HG03565 (cell line): Measurements from ENCODE around the gene FUOM.
A peak's percentile ranks its signal among the peaks of the same experiment; 100 is the strongest.

Experiments used
- ATAC-seq: cut with Tn5 transposase; IDR thresholded peaks from one replicate; pipeline ENCODE4 v1.9.1; 2021; ENCODE audit warnings: mild to moderate bottlenecking, moderate library complexity; ENCODE audit not compliant: unreplicated experiment

FUOM gene

GRCh38 chr10:133315847-133316246 lies 42.0 kb downstream of the FUOM start:
- ATAC-seq, result no peak

- ATAC-seq, result no peak
Observed at GRCh38 chr10:133314911-133315310, 42.9 kb downstream of the FUOM start.

GRCh38 chr10:133313192-133313591 lies 44.6 kb downstream of the FUOM start:
- ATAC-seq, result no peak

- ATAC-seq, result no peak
Observed at GRCh38 chr10:133312769-133313145, 45.1 kb downstream of the FUOM start.

GRCh38 chr10:133312016-133312768 lies 45.6 kb downstream of the FUOM start:
- ATAC-seq, result no peak

GRCh38 chr10:133311570-133311969 lies 46.2 kb downstream of the FUOM start:
- ATAC-seq, result no peak

GRCh38 chr10:133310789-133311188 lies 47.0 kb downstream of the FUOM start:
- ATAC-seq, result no peak

- no peak for ATAC-seq
Observed at GRCh38 chr10:133310399-133310755, 47.4 kb downstream of the FUOM start.

- ATAC-seq, result no peak
Observed at GRCh38 chr10:133309720-133310398, 48.0 kb downstream of the FUOM start.

- peak; percentile 62 for ATAC-seq
Observed at GRCh38 chr10:133309100-133309719, 48.6 kb downstream of the FUOM start.

- peak; percentile 63 for ATAC-seq
Observed at GRCh38 chr10:133308421-133309099, 49.3 kb downstream of the FUOM start, which contains the start of the genes TUBGCP2 and ZNF511. TUBGCP2 (minus strand) TSS chr10:133308872; CDS start chr10:133302941, 5,931 bp downstream. ZNF511 (plus strand) TSS chr10:133308914; CDS start chr10:133308944, 30 bp downstream.

- no peak for ATAC-seq
Observed at GRCh38 chr10:133307776-133308420, 49.9 kb downstream of the FUOM start.

GRCh38 chr10:133306941-133307379 lies 50.9 kb downstream of the FUOM start:
- ATAC-seq, result no peak

GRCh38 chr10:133306097-133306476 lies 51.7 kb downstream of the FUOM start:
- ATAC-seq, result no peak
